Muscle layer of duodenum (tissue), 2 donors: ENCODE measurements around the gene KCNK2.

Experiments used
- H3K27ac ChIP-seq: one replicate; pipeline ENCODE4 v1.7.0; 2013; ENCODE audit warnings: mild to moderate bottlenecking, low read length
- H3K27me3 ChIP-seq: one replicate; pipeline ENCODE4 v1.7.0; 2013; ENCODE audit warnings: low read depth, mild to moderate bottlenecking, control low read depth, low read length
- H3K36me3 ChIP-seq, 2 donors: one replicate each; pipeline ENCODE4 v1.7.0; 2013; ENCODE audit warnings: low read length in 2 of 2, control low read depth in 1 of 2, mild to moderate bottlenecking in 1 of 2; ENCODE audit not compliant: insufficient read depth in 2 of 2, control insufficient read depth in 1 of 2
- H3K4me1 ChIP-seq, 2 donors: one replicate each; pipeline ENCODE4 v1.7.0; 2013; ENCODE audit warnings: low read length in 2 of 2, mild to moderate bottlenecking in 2 of 2, control low read depth in 1 of 2, moderate library complexity in 1 of 2; ENCODE audit not compliant: insufficient read depth in 2 of 2, control insufficient read depth in 1 of 2
- H3K4me3 ChIP-seq, 2 donors: one replicate each; pipeline ENCODE4 v1.7.0; 2013; ENCODE audit warnings: low read length in 2 of 2, low read depth in 1 of 2, mild to moderate bottlenecking in 1 of 2
- H3K9me3 ChIP-seq, 2 donors: one replicate each; pipeline ENCODE4 v1.7.0; 2013; ENCODE audit warnings: low read length in 2 of 2, control low read depth in 1 of 2, mild to moderate bottlenecking in 1 of 2; ENCODE audit not compliant: control insufficient read depth in 1 of 2
- donor health status: healthy.

The KCNK2 gene

GRCh38 chr1:215215846-215216245 is 133.3 kb downstream of the KCNK2 start:
- Histone ChIP-seq H3K36me3 (no peaks in the 10 kb centered on the region), H3K27ac (no peak overlapping the region), H3K4me1 (no peaks in the 10 kb centered on the region), H3K4me3 (no peak overlapping the region), H3K9me3 (no peaks in the 10 kb centered on the region), H3K27me3 (no peaks in the 10 kb centered on the region)

- H3K27me3 ChIP-seq, result no peaks in the 10 kb centered on the region
- H3K4me3 ChIP-seq, result no peak overlapping the region
- H3K36me3 ChIP-seq, result no peaks in the 10 kb centered on the region
- H3K4me1 ChIP-seq, result no peaks in the 10 kb centered on the region
- no peaks in the 10 kb centered on the region for H3K9me3 ChIP-seq
- no peak overlapping the region for H3K27ac ChIP-seq
Observed at GRCh38 chr1:215219372-215219771, 136.8 kb downstream of the KCNK2 start.

GRCh38 chr1:215220346-215220745 is 137.8 kb downstream of the KCNK2 start:
- no peak overlapping the region for H3K27ac ChIP-seq
- H3K4me3 ChIP-seq, result no peak overlapping the region
- no peaks in the 10 kb centered on the region for H3K4me1 ChIP-seq
- no peaks in the 10 kb centered on the region for H3K9me3 ChIP-seq
- H3K36me3 ChIP-seq, result no peaks in the 10 kb centered on the region
- no peaks in the 10 kb centered on the region for H3K27me3 ChIP-seq

- no peaks in the 10 kb centered on the region for H3K4me1 ChIP-seq
- H3K36me3 ChIP-seq, result no peaks in the 10 kb centered on the region
- H3K27ac ChIP-seq, result no peak overlapping the region
- H3K4me3 ChIP-seq, result no peak overlapping the region
- H3K9me3 ChIP-seq, result no peaks in the 10 kb centered on the region
- H3K27me3 ChIP-seq, result no peaks in the 10 kb centered on the region
Observed at GRCh38 chr1:215226757-215227156, 144.2 kb downstream of the KCNK2 start.

- H3K27ac ChIP-seq, result no peak overlapping the region
- H3K27me3 ChIP-seq, result no peaks in the 10 kb centered on the region
- no peaks in the 10 kb centered on the region for H3K4me1 ChIP-seq
- H3K4me3 ChIP-seq, result no peak overlapping the region
- no peaks in the 10 kb centered on the region for H3K9me3 ChIP-seq
- no peaks in the 10 kb centered on the region for H3K36me3 ChIP-seq
Observed at GRCh38 chr1:215228193-215228592, 145.7 kb downstream of the KCNK2 start.

- H3K27me3 ChIP-seq, result no peaks in the 10 kb centered on the region
- no peaks in the 10 kb centered on the region for H3K9me3 ChIP-seq
- no peak overlapping the region for H3K4me3 ChIP-seq
- no peaks in the 10 kb centered on the region for H3K4me1 ChIP-seq
- H3K36me3 ChIP-seq, result no peaks in the 10 kb centered on the region
- no peak overlapping the region for H3K27ac ChIP-seq
Observed at GRCh38 chr1:215241451-215241850, 158.9 kb downstream of the KCNK2 start.

GRCh38 chr1:215243345-215244054 is 161.0 kb downstream of the KCNK2 start:
- no peaks in the 10 kb centered on the region for H3K9me3 ChIP-seq
- H3K27me3 ChIP-seq, result no peaks in the 10 kb centered on the region
- no peak overlapping the region for H3K4me3 ChIP-seq
- H3K36me3 ChIP-seq, result no peaks in the 10 kb centered on the region
- H3K27ac ChIP-seq, result no peak overlapping the region
- H3K4me1 ChIP-seq, result no peaks in the 10 kb centered on the region

GRCh38 chr1:215250913-215251312 is 168.4 kb downstream of the KCNK2 start:
- Histone ChIP-seq H3K9me3 (no peaks in the 10 kb centered on the region), H3K27ac (no peak overlapping the region)

GRCh38 chr1:215251428-215251827 is 168.9 kb downstream of the KCNK2 start:
- Histone ChIP-seq H3K36me3 (no peaks in the 10 kb centered on the region), H3K9me3 (no peaks in the 10 kb centered on the region), H3K4me3 (no peak overlapping the region), H3K27ac (no peak overlapping the region), H3K4me1 (no peaks in the 10 kb centered on the region), H3K27me3 (no peaks in the 10 kb centered on the region)

More at GRCh38 chr1:215250913-215251312, 168.4 kb downstream of the KCNK2 start:
- H3K27me3 ChIP-seq, result no peaks in the 10 kb centered on the region
- H3K36me3 ChIP-seq, result no peaks in the 10 kb centered on the region
- no peaks in the 10 kb centered on the region for H3K4me1 ChIP-seq
- H3K4me3 ChIP-seq, result no peak overlapping the region

GRCh38 chr1:215252164-215252563 is 169.6 kb downstream of the KCNK2 start:
- Histone ChIP-seq H3K9me3 (no peaks in the 10 kb centered on the region), H3K4me1 (no peaks in the 10 kb centered on the region), H3K27me3 (no peaks in the 10 kb centered on the region), H3K4me3 (no peak overlapping the region), H3K36me3 (no peaks in the 10 kb centered on the region), H3K27ac (no peak overlapping the region)

- Histone ChIP-seq H3K4me1 (no peaks in the 10 kb centered on the region), H3K27me3 (no peaks in the 10 kb centered on the region), H3K27ac (no peak overlapping the region), H3K4me3 (no peak overlapping the region), H3K36me3 (no peaks in the 10 kb centered on the region), H3K9me3 (no peaks in the 10 kb centered on the region)
Observed at GRCh38 chr1:215256936-215257679, 174.6 kb downstream of the KCNK2 start.
